Stimulated activated CD4-positive, alpha-beta T cell treated with anti-CD3 and anti-CD28 coated beads, Interleukin-15, amount 100 ng/mL, for 24 hours (primary cell): ENCODE measurements around the gene PIM3.
A peak's percentile ranks its signal among the peaks of the same experiment; 100 is the strongest.

Source experiments
- DNase-seq: peaks from one replicate; pipeline ENCODE4 v3.0.0-alpha.2; 2020

The PIM3 gene

GRCh38 chr22:49956914-49957825 is 3.4 kb upstream of the PIM3 start:
- no peak for DNase-seq

DNA sequence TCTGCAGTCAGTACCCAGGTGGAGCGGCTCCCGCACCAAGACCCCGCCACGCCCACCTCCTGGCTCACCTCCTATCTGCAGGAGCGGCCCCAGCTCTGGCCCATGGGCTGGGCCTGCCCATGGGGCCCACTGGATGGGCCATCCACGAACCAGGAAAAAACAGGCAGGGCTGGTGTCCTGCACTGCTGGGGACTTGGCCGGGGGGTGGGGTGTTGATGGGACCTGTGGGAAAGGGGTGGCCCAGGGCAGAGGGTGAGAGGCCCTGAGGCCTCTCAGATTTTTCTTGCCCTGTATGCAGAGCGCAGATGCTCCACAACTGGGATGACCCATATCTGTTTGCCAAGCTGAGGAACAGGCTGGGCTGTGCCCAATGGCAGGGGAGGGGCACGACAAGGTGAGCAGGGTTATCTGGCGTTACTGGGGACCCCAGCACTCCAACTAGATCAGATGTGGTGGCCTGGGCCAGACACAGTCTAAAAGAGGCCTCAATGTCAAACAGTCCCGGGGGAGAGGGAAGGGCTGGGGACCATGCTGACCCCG is 2.7 kb upstream of the PIM3 start:
- no peak for DNase-seq

DNA sequence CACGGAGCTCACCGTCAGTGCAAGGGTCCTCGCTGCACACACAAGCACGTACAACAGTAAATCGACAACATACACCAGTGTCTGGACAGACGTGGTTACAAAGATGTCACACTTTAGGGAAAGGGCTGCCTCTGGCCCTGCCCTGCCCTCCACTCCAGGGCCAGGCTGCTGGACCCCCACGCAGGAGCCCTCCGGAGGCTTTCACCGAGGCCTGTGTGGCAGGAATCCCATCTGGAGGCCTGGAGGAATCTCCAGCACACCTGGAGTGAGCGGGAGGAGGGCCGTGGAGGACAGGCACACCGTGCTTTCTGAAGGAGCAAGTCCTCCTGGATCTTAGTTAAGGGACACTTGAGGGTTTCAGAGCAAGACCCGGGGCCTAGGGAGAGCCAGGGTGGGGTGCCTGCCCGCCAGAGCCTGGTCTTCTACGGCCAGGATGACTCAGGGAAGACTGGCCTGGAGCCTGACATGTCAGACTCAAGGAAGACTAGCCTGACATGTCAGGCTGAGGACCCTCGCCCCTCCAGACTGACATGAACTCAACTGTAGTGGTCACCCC is 2.1 kb upstream of the PIM3 start:
- no peak for DNase-seq

GRCh38 chr22:49958931-49959781 is 1.4 kb upstream of the PIM3 start:
- peak; percentile 23 for DNase-seq

DNA sequence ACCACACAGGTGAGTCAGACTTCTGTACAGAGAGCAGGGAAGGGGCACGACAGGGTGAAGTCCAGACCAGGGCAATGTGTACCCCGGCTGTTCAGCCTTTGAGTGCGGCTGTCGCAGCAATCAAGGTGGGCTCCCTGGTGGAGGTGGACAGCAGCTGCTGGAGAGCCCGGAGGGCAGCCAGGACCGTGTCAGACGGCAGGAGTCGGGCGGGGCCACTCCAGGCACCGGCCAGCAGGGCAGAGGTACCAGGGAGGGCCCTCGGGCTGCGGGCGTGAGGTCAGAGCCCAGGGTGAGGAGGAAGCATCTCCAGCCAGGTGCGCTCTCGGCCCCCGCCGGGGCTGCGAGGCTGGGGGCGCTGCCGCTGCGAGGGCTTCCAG is 802 bp upstream of the PIM3 start:
- peak; percentile 59 for DNase-seq

- DNase-seq, result peak; percentile 59
These were observed 531 bp downstream of the PIM3 start for GRCh38 chr22:49961005-49961600.

DNA sequence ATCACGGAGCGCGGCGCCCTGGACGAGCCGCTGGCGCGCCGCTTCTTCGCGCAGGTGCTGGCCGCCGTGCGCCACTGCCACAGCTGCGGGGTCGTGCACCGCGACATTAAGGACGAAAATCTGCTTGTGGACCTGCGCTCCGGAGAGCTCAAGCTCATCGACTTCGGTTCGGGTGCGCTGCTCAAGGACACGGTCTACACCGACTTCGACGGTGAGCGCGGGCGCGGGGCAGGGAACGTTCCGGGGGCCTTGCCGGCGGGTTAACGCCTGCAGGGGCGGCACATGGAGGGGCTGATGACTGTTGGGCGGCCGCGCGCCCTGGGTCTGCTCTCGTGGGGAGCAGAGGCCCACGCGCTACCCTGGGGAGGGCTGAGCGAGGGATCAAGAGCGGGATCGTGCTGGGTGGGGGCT is 1.0 kb downstream of the PIM3 start:
- DNase-seq, result no peak

- DNase-seq, result peak; percentile 92
These were observed 1.6 kb downstream of the PIM3 start for GRCh38 chr22:49962012-49962750.

DNA sequence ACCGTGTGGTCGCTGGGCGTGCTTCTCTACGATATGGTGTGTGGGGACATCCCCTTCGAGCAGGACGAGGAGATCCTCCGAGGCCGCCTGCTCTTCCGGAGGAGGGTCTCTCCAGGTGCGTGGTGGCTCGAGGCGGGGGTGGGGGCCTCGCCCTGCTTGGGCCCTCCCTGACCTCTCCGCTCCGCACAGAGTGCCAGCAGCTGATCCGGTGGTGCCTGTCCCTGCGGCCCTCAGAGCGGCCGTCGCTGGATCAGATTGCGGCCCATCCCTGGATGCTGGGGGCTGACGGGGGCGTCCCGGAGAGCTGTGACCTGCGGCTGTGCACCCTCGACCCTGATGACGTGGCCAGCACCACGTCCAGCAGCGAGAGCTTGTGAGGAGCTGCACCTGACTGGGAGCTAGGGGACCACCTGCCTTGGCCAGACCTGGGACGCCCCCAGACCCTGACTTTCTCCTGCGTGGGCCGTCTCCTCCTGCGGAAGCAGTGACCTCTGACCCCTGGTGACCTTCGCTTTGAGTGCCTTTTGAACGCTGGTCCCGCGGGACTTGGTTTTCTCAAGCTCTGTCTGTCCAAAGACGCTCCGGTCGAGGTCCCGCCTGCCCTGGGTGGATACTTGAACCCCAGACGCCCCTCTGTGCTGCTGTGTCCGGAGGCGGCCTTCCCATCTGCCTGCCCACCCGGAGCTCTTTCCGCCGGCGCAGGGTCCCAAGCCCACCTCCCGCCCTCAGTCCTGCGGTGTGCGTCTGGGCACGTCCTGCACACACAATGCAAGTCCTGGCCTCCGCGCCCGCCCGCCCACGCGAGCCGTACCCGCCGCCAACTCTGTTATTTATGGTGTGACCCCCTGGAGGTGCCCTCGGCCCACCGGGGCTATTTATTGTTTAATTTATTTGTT is 2.4 kb downstream of the PIM3 start:
- DNase-seq, result peak; percentile 40

GRCh38 chr22:49963647-49964026 is 3.1 kb downstream of the PIM3 start:
- DNase-seq, result no peak

GRCh38 chr22:49964136-49965090 is 3.8 kb downstream of the PIM3 start:
- peak; percentile 36 for DNase-seq

- peak; percentile 44 for DNase-seq
These were observed 4.8 kb downstream of the PIM3 start for GRCh38 chr22:49965091-49966040.

DNA sequence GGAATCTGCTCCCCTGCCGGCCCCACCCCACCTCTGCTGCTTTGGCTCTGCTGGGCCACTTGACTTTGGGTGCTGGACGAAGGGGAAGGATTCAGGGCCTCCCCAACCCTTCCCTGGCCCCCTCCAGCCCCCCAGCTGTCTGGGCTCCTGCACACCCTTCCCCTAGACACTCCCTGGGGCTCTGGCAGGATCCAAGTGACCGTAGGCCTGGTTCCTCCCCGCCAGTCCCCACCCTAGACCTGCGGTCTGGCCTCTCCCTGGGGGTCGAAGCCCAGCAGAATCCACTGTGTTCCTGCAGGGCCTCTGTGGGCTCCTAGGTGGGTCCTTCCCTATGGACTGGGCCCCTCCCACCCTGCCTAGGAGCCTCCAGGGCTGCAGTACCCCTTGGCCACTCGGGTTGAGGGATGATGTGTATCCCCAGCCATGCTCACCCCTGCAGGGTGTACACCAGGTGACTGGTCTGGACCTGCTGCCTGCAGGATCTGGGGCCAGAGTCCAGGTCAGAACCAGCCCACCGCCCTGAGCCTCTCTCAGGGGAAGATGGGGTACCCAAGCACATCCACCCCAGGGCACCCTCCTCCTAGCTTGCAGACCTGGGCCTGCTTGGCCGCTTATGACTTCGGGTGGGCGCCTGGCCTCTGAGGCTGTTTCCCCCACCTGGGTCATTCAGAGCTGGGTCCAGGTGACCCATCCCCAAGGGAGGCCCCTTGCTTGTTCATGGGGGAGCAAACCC is 5.6 kb downstream of the PIM3 start:
- DNase-seq, result peak; percentile 46

DNA sequence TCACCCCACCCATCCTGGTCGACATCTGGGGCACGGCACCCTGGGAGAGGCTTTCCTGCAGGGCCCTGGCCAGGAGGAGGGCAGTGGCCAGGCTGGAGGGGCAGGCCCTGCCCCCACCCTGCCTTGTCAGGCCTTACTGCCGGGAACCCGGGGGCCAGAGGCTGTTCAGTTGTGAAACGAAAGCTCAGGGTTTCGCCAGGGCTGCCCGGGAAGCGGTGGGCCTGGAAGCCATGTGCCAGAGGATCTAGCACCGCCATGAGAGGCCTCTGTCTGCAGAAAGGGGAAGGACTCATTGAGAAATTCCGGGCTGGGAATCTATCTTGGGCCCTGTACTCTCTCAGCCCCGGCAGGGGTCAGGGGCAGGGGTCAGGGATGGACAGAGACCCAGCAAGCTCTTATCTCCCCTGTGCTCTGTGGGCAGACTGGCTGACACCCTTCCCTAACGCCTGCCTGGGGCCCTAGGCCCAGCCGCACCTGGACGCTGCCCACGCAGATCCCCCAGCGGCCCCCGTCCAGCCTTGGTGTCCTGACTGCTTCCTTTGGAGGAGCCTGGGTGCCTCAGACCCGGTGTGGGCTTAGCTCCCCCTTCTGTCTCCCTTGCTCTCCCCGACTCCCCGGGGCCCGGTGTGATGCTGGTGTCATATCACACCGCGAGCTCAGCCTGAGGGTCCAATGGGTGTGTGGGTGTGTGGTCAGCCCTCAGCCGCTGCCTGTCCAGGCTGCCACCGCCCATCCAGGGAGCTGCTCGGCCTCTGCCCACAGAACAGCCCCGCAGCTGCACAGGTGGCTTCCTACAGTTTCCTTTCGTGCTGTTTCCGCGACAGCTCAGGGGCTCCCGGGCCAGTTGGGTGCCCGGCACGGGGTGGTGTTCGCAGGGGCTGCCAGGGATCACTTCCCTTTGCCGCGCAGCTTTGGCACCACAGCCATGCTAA is 6.5 kb downstream of the PIM3 start:
- peak; percentile 45 for DNase-seq

- DNase-seq, result peak; percentile 30
These were observed 7.2 kb downstream of the PIM3 start for GRCh38 chr22:49967706-49968208.

GRCh38 chr22:49968313-49968830 is 7.8 kb downstream of the PIM3 start:
- peak; percentile 22 for DNase-seq
